GM19240 (cell line): ENCODE results near the gene OR5C1.
"Not testable (repeated sequence)": the region's sequence is repeated elsewhere in the genome, so short reads cannot be mapped to it uniquely, and the experiment has no call there.

ENCODE experiments used
- DNase-seq: peaks from one replicate; pipeline ENCODE4 v3.0.0; 2011; ENCODE audit warnings: low spot score; ENCODE audit not compliant: insufficient read length

The OR5C1 gene

DNA sequence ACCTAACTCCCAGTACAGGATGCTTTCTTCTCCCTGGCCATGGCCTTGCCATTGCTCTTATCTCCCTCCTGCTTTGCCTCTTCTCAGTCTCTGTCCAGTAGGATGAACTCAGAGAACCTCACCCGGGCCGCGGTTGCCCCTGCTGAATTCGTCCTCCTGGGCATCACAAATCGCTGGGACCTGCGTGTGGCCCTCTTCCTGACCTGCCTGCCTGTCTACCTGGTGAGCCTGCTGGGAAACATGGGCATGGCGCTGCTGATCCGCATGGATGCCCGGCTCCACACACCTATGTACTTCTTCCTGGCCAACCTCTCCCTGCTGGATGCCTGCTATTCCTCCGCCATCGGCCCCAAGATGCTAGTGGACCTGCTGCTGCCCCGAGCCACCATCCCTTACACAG is at the start of gene OR5C1:
TSS of gene OR5C1 (plus strand) at position 103 of the 400 bp plus-strand sequence. CDS start at position 103, 0 bp downstream.
- DNase-seq, result no peak

GRCh38 chr9:122742003-122742402 is 46.7 kb upstream of the OR5C1 start, which contains the start of gene OR1L6:
TSS of gene OR1L6 (plus strand) at chr9:122742303. CDS start at chr9:122749848, 7,545 bp downstream.
- no peak for DNase-seq

DNA sequence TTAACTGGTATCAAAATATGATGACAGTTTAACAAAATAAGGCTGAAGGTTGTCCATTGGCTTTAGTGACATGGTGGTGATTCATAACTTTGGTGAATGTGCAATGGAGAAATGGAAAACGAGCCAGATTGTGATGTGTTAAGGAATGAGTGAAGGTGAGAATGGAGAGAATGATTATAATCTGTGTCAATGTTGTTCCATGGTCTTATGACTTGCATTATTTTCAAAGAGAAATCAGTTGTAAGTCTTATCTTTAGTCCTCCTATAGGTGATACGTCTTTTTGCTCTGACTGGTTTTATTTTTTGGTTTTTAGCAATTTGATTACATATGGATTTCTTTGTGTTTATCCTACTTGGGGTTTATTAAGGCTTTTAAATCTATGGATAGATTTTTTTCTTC is 33.9 kb upstream of the OR5C1 start:
- no peak for DNase-seq

GRCh38 chr9:122767817-122768216 is 20.9 kb upstream of the OR5C1 start:
- no peak for DNase-seq

DNA sequence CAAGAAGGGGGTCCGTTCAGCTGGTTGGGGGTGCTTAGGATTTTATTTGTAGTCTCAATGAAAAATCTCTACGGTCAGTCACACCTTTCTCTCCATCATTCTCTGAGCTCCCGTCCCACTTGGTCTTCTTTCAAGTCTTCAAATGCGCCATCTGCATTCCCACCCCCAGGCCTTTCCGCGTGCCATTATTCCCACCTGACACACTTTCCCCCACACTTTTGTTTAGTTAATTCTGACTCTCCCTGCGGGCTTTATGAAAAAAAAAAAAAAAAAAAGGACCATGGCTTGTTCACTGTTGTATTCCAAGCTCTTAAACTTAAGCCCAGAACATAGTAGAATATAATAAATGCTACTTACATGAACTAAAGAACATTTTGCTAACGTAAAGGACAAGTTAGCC is 11.7 kb upstream of the OR5C1 start:
- no peak for DNase-seq

- DNase-seq, result no peak
These were observed 10.7 kb upstream of the OR5C1 start for GRCh38 chr9:122777935-122778627.

DNA sequence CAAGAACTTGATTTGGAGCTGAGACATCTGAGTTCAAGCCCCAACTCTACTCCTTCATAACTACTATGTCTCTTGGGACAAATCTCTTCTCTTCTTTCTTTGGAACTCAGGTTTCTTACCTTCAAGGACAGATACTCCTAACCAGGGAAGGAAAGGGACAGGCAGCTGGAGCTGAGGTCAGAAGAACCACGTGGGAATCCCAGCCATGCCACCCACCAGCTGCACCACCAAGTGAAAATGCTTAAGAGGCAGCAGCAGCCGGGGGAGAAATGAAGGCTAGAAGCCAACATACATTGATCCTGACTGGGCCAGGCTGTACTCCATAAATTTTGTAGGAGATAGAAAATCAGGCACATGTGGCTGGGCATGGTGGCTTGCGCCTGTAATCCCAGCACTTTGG is 9.6 kb upstream of the OR5C1 start:
- DNase-seq, result no peak

GRCh38 chr9:122780026-122780425 is 8.7 kb upstream of the OR5C1 start:
- no peak for DNase-seq

DNA sequence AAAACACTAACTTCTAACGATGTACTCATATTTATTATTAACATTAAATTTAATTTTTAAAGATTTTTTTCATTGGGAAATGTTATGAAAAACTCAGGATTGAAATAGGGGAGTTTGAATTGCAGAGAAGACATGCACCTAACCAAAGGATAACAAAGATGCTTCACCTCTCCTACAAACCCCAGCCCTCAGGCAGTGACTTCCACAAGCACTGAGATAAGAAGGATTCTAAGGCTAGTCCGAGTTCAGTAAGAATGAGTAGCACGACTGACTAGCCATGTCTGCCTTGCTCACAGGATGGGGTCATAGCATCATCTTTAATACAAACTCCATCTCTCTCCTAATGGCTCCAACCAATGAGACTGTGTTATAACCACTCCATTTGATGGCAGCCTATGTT is 7.1 kb upstream of the OR5C1 start:
- DNase-seq, result no peak

GRCh38 chr9:122785269-122785668 is 3.5 kb upstream of the OR5C1 start:
- no peak for DNase-seq

- no peak for DNase-seq
These were observed 2.4 kb upstream of the OR5C1 start for GRCh38 chr9:122786338-122786737.

- no peak for DNase-seq
These were observed 718 bp downstream of the OR5C1 start for GRCh38 chr9:122789256-122790046.

DNA sequence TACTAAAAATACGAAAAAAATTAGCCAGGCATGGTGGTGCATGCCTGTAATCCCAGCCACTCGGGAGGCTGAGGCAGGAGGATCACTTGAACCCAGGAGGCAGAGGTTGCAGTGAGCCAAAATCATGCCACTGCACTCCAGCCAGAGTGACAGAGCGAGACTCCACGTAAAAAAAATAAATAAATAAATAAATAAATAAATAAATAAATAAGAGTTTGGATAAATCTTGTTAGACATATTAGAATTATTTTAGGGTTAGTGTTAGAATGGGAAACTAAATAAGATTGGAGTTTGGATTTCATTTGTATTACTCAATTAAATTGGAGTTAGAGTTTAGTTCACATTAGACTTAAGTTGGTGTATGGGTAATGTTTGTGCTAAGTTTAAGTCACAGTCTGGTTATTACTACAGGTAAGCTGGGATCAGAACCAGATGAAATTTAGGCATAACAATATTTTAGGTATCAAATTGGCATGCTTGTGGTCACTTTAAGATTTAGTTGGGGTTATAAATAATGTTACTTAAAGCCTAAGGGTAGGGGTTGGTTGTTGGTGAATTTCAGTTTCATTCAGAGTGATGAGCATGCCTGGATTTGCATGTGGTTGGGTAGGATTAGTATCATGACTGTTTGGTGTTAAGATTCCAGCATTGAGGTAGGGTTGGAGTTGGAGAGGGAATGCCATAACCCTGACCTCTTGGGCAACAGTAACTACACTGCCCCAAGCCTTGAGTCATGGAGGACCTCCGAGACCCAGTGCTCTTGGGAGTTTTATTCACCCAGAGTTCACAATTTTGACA is 3.3 kb downstream of the OR5C1 start:
- no peak for DNase-seq

GRCh38 chr9:122797316-122798063 is 8.8 kb downstream of the OR5C1 start:
- DNase-seq, result no peak

- no peak for DNase-seq
These were observed 11.6 kb downstream of the OR5C1 start, which contains the start of gene OR1K1 for GRCh38 chr9:122800066-122801060. TSS of gene OR1K1 (plus strand) at chr9:122800123. CDS start at chr9:122800123, 0 bp downstream.

DNA sequence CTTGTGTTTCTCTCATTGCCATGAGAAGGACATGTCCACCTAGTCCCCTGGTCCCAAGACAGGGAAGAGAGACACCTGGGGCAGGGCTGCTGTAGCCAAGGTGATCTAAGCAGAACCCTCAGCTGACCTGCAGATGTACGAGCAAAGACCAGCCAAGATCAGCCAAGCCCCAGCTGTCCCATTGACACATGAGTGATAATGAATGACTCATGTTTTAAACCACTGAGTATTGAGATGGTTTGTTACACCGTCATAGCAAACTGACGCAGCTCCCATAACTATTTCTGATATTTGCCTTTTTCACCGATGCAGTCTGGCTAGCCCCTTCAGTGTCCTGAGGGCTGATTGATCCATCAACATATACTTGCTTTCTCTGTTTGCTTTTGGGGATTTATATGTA is 17.9 kb downstream of the OR5C1 start:
- DNase-seq, result no peak

GRCh38 chr9:122807271-122807900 is 18.7 kb downstream of the OR5C1 start:
- DNase-seq, result no peak

DNA sequence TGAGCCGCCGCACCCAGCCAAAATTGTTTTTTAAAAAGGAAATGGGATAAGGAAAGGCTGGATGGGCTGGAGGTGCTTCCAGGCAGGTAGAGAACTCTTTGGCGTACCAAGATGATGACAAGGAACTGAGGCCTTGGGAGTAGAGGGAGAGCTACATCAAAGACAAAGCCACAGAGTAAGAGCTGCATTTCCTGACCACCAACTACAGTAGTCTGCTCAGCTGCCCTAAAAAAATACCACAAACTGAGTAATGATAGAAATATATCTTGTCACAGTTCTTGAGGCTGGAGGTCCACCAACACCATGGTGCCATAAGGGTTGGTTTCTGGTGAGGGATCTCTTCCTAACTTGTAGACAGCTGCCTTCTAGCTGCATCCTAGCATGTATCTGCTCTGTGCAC is 19.4 kb downstream of the OR5C1 start:
- DNase-seq, result no peak

GRCh38 chr9:122809261-122809660 is 20.5 kb downstream of the OR5C1 start:
- not testable (repeated sequence) for DNase-seq
